ENCODE results near the gene S100A2.
"Not testable (repeated sequence)": the region's sequence is repeated elsewhere in the genome, so short reads cannot be mapped to it uniquely, and the experiment has no call there.

DNA sequence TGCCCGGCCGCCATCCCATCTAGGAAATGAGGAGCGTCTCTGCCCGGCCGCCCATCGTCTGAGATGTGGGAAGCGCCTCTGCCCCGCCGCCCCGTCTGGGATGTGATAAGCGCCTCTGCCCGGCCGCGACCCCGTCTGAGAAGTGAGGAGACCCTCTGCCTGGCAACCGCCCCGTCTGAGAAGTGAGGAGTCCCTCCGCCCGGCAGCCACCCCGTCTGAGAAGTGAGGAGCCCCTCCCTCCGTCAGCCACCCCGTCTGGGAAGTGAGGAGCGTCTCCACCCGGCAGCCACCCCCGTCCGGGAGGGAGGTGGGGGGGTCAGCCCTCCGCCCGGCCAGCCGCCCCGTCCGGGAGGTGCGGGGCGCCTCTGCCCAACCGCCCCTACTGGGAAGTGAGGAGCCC lies 17.2 kb upstream of the S100A2 start:
- TF ChIP-seq, protein P1, sequence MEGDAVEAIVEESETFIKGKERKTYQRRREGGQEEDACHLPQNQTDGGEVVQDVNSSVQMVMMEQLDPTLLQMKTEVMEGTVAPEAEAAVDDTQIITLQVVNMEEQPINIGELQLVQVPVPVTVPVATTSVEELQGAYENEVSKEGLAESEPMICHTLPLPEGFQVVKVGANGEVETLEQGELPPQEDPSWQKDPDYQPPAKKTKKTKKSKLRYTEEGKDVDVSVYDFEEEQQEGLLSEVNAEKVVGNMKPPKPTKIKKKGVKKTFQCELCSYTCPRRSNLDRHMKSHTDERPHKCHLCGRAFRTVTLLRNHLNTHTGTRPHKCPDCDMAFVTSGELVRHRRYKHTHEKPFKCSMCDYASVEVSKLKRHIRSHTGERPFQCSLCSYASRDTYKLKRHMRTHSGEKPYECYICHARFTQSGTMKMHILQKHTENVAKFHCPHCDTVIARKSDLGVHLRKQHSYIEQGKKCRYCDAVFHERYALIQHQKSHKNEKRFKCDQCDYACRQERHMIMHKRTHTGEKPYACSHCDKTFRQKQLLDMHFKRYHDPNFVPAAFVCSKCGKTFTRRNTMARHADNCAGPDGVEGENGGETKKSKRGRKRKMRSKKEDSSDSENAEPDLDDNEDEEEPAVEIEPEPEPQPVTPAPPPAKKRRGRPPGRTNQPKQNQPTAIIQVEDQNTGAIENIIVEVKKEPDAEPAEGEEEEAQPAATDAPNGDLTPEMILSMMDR (IDR thresholded peaks at IDR 0.05; ENCODE audit: insufficient read depth, low read depth, low read length): not testable (repeated sequence)
- TF ChIP-seq EZH2 (IDR thresholded peaks at IDR 0.05; ENCODE audit: insufficient read depth, low read length): not testable (repeated sequence)

Data from astrocyte (in vitro differentiated cells and primary cell).